NCI-H345 (cell line): ENCODE measurements around the gene DIAPH1.

Source experiments
- DNase-seq: peaks from one replicate; lab custom pipeline; 2025; lab: John Stamatoyannopoulos, UW

Gene DIAPH1

DNA sequence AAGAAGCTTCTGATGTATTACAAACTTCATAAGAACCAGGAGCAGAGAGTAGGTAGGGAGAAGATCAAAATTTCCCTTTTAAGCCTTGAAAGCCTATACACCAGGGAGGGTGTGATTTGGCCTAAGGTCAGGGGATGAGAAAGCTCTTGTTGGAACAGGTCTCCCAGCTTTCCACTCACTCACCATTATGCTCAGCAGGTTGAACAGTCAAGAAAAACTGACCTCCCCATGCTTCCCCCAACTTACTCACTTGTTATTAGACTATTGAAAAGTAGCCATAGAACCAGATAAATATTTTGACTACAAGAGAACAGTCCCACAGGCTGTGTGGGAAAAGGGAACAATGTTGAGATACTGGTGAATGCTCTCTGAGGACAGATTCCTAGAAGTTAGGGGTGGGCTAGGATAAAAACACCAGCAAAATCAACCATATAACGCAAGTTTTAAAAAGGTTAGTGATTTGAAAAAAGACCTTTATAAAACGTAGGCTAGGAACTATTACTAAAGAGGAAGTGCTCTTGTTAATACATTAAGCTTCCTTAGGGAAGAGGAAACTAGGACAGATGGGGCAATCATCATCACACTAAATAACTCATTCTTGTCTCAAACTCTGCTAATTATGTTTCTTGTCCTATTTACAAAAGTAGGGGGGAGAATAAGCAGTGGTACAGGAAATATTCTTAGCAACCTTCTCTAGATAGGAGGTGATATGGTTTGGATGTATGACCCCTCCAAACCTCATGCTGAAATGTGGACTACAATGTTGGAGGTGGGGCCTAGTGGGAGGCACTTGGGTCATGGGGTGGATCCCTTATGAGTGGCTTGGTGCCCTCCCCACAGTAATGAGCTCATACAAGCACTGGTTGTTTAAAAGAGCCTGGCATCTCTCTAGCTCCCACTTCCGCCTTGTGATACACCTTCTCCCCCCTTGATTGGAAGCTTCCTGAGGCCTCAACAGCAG, 98.9 kb downstream of the DIAPH1 start:
- no peak for DNase-seq

DNA sequence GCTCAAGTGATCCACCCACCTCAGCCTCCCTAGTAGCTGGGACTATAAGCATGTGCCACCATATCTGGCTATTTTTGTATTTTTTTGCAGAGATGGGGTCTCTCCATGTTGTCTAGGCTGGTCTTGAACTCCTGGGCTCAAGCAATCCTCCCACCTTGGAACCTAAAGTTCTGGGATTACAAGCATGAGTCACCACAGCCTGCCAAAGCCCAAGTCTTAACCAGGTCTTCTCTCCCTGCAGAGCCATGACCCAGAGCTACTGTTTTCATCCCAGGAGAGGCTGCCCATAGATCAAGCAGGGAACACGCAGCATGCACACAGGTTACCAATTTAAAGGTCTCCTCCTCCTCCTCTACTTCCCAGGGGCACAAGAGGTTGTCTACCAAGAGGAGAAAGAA, 100.2 kb downstream of the DIAPH1 start:
- no peak for DNase-seq

DNA sequence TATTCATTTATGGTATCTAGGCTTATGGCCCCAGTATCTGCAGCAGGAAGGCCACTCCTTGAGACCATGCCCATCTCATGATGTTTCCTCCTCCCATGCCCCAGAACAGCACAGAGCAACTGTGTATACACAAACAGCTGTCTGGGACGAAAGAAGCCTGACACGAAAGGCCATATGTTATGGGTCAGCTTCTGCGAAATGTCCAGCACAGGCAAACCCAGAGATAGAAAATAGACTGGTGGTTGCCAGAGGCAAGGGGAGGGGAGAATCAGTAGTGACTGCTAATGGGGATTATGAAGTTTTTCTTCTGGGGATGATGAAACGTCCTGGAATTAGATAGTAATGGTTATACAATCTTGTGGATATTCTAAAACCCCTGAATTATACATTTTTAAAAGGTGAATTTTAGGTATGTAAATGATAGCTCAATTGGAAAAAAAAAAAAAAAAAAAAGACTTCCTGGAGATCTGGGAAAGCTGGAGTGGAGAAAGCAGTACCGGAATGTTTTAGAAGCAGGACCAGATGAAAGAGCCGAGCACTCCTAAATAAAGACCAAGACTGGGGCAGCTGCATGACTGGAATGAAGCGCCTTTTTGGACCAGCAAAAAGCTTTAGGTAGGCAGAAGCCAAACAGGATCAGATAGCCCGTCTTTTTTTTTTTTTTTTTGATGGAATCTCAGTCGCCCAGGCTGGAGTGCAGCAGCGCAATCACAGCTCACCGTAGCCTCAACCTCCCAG, 100.8 kb downstream of the DIAPH1 start:
- DNase-seq: no peak

DNA sequence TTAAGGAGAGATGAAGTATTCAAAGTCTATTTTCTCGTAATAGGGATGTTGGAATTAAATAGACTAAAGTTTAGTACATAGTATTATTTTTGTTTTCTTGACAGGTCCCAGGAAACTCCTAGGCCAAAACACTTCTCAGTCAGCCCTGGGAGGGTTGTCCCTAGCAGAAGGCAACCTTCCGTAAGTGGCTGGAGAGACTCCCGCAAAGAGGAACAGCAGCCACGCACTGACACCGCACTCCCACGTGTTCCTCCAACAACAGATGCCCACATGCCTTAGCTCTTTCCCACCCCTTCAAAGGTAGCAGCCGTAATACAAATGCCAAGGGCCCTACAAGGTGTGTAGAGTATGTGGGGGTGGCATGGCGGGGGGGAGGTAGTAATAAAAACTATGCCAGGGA, 101.5 kb downstream of the DIAPH1 start:
- no peak for DNase-seq

DNA sequence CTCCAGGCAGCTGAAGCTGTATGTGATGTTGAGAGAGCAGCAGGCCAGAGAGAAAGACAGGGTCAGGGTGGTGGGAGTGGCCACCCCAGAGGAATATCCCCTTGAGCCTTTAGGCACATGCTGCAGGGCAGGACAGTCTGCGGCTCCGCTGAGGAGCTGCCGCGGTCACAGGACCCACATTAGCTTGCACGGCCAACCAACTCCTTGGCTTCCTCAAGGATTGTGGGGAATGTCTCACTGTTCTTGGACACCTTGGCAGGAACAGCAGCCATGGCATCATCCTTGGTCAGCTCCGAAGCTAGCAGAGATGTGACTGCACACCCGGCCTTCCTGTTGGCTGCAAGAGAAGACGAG, 102.2 kb downstream of the DIAPH1 start:
- no peak for DNase-seq

DNA sequence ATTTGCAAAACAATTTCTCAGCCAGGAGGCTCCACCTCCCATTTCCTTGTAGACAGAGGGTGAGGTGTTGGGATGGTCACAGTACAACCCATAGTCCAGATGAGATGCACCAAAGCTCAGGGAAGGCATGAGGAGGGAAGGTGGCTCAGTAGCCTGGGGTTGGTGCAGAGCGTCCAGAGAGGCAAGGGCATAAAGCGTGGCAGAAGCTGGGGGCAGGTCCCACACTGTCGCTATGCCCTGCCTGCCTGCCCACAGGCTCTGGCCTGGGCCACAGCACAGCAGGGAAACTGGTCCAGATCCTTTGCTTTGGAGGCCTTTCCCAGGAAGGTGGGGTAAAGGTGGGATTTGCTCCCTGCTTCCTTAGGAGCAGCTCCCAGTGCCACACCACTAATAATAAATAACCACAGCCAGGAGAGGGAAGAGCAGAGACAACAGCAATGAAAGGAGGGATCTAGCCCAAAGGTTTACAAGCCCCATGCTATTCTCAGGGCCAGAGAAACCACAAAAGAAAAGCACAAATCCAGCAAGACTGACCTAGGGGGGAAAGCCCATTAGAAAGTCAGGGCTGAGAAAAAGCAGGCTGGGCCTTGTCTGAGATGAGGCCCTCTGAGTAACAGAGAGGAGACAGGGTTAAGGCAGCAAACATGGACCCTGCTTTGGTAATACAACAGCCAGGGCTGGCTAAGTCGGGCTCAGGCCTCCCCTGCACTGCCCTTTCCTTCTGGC, 102.7 kb downstream of the DIAPH1 start:
- no peak for DNase-seq

DNA sequence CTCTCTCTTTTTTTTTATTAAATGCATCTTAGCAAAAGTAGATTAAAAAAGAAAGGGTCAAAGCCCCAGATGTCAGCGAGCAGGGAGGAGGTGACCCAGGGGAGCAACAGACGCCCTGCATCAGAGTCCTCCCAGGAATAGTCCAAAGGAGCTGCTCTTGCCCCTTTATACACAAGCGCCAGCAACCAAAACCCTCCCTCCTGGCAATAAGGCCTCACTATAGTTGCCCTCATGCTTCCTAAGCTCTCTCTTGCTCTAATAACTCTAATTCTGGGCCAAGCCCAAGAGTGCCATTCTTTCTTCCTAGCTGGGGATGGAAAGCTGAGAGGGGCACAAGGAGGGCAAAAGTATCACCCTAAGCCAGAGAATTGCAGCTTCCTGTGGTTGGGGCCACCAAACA, 103.7 kb downstream of the DIAPH1 start:
- no peak for DNase-seq

DNA sequence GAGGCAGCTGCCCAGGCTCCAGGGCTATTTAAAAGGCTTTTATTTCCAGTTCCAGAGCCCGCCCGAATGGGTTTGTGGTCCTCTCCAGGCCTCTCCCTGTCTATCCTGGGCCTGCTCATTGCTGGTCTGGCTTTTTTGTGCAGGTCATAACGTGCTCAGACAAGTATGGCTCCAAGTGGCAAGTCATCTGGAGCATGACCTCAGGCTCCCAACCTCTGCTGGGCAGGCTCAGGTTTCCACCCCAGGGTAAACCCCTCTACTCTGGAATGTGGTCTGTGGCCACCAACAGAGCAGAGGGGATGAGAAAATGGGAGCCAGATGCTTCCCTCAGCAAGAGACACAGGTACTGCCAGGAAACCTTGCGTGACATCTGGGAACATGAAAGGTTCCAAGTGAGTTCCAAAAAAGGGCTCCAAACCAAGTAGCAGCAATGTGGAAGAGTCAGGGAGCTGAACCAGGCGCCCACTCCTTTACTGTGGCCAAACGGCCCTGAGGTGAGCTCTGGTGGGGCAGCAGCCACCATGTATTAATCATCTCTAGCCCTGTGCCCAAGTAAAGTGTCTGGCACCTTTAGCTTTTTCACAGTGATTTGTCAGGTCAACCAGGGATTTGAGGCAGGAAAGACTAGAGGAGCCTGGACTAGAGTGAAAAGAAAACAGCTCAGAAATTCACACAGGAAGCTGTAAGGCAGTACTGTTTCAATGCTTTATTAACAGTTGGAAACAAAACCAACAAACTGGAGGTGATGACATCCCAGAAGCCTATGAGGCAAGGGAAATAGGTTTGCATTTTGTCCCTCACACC, 104.3 kb downstream of the DIAPH1 start:
- DNase-seq: no peak

DNA sequence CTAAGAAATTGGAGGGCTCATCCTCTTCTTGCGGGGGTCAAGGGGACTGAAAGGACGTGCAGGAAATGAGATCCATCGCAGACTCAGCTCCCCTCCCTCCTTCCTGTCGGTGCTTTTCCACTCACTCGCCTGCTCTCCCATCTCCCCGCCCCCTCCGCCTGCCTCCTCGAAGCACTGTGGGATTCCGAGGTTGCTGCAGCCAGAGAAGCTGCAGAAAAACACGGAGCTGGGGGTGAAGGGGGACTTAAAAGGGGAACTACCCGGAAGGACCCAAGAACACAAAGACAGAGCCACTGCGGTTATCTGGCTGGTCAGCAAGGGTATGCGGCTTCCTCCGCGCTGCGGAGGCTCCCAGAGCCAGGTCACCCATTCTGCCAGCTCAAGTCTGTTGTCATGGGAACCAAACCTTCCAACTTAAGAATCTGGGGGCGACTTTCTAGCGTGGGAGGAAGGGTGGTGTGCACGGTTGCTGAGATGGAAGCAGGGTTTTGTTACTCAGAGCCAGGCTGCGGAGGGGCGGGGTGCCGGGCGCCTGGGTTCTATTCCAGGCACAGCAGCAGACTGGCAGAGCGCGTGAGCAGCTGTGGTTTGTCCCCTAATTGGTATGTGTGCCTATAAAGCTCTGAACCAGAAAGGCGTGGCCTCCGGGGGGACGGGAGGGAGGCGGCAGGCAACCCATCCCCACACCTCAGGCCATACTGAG, 105.0 kb downstream of the DIAPH1 start:
- DNase-seq: no peak

DNA sequence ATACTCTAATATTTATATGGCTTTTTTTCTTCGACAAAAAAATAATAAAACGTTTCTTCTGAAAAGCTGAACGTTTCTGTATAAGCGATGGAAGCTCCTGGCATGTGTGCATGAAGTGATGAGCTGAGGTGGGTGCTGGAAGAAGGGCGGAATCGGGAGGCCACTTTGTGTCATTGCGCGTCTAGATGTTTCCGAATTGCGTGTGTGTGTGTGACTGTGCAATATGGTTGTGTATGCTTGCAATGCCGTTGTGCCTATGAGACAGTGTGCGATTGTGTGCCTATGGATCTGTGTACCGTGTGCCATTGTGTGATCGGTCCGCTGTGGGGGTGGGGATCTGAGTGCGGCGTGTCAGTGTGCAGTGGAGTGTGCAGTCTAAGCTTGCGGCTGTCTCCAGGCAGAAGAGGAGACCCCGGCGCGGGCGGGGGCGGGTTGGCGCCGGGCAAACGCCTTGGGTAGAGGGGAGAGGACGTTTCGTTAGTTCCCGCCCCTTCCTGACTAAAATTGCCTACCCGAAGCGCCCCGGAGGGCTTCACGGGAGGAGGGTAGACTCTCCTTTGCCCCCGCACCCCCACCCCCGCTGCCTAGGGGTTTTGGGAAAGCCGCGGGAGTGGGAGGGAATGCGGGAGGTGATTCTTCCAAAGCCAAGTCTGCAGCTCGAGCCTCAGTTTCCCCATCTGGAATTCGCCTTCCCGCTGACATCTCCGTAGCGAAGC, 105.7 kb downstream of the DIAPH1 start:
- no peak for DNase-seq

DNA sequence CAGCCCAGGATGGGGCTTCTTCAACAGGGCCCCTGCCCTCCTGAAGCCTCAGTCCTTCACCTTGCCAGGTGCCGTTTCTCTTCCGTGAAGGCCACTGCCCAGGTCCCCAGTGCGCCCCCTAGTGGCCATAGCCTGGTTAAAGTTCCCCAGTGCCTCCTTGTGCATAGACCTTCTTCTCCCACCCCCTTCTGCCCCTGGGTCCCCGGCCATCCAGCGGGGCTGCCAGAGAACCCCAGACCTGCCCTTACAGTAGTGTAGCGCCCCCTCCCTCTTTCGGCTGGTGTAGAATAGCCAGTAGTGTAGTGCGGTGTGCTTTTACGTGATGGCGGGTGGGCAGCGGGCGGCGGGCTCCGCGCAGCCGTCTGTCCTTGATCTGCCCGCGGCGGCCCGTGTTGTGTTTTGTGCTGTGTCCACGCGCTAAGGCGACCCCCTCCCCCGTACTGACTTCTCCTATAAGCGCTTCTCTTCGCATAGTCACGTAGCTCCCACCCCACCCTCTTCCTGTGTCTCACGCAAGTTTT, 106.3 kb downstream of the DIAPH1 start:
- DNase-seq: peak; percentile 69

DNA sequence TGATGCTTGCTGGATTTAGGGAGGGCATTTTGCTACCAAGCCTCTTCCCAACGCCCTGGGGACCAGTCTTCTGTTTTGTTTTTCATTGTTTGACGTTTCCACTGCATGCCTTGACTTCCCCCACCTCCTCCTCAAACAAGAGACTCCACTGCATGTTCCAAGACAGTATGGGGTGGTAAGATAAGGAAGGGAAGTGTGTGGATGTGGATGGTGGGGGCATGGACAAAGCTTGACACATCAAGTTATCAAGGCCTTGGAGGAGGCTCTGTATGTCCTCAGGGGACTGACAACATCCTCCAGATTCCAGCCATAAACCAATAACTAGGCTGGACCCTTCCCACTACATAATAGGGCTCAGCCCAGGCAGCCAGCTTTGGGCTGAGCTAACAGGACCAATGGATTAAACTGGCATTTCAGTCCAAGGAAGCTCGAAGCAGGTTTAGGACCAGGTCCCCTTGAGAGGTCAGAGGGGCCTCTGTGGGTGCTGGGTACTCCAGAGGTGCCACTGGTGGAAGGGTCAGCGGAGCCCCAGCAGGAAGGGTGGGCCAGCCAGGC, 107.0 kb downstream of the DIAPH1 start:
- DNase-seq: no peak

DNA sequence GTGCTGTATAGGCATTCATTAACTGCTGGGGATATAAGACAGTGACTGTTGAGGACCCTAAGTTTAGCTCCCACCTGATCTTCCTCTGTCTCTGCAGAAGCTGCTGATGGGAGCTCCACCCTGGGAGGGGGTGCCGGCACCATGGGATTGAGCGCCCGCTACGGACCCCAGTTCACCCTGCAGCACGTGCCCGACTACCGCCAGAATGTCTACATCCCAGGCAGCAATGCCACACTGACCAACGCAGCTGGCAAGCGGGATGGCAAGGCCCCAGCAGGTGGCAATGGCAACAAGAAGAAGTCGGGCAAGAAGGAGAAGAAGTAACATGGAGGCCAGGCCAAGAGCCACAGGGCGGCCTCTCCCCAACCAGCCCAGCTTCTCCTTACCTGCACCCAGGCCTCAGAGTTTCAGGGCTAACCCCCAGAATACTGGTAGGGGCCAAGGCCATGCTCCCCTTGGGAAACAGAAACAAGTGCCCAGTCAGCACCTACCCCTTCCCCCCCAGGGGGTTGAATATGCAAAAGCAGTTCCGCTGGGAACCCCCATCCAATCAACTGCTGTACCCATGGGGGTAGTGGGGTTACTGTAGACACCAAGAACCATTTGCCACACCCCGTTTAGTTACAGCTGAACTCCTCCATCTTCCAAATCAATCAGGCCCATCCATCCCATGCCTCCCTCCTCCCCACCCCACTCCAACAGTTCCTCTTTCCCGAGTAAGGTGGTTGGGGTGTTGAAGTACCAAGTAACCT, 107.8 kb downstream of the DIAPH1 start:
- no peak for DNase-seq

DNA sequence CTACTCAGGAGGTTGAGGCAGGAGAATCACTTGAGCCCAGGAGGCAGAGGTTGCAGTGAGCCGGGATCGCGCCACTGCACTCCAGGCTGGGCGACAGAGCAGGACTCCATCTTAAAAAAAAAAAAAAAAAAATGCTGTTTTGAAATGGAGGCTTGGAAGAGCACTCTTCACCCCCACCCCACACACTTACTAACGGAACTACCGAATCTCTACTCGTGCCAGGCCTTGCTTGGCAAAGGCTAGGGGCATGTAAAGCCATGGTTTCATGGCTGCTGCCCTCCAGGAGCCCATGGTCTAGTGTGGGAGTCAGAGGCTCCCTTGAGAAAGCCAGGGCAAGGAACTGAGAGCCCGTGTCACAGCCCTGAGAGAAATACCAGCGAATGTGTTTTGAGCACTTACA, 108.6 kb downstream of the DIAPH1 start:
- DNase-seq: no peak

DNA sequence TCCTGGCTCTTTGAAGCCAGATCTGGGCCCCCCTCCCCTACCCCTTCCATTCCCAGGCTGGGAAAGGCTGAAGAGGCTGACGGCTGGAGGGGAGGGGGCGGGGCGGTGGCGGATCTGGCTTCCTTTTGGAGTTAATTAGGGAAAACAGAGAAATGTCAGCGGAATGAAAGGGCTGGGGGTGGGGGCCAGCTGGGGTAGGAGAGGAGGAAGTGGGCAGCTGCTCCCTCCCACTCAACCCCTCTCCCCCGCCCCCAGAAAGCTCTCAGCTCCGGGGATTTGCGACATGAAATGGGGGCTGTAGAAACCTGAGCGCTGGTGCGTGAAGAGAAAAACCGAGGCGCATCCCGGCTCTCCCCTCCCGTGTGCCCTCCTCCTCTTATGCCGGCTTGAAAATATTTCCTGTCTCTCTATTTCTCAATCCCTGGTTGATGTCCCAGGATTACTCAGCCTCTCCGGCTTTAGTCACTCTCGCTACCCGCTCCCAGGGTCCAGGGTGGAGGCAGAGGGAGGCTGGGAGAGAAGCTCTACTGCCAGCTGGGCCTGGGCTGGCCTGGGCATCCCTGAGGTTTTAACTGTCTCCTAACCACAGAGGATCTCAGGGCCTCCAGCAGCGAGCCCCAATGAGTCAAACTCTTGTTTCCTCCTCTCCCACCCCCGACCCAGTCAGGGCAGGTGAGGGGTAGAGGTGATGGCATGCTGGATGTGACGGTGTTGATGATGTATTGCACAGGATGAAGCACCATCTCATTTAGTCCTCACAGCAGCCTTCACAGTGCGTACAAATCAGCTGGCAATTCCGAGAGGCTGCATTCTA, 109.8 kb downstream of the DIAPH1 start:
- DNase-seq: no peak

DNA sequence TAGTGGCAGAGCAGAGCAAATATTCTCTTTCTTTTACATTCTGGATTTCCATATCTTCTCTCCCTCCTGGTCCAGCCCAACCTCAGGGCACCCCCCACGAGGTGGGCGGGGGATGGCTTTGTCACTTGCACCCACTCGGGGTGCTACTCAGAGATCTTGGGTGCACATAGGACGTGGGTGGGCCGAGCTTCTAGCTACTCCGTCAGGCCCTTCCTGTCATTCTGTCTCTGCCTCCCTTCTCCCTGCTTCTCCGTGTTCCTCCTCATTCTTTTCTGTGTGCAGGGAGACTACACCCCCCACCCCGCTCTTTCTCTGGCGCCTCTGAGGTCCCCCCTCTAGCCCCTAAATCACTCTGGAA, 110.4 kb downstream of the DIAPH1 start:
- DNase-seq: no peak

DNA sequence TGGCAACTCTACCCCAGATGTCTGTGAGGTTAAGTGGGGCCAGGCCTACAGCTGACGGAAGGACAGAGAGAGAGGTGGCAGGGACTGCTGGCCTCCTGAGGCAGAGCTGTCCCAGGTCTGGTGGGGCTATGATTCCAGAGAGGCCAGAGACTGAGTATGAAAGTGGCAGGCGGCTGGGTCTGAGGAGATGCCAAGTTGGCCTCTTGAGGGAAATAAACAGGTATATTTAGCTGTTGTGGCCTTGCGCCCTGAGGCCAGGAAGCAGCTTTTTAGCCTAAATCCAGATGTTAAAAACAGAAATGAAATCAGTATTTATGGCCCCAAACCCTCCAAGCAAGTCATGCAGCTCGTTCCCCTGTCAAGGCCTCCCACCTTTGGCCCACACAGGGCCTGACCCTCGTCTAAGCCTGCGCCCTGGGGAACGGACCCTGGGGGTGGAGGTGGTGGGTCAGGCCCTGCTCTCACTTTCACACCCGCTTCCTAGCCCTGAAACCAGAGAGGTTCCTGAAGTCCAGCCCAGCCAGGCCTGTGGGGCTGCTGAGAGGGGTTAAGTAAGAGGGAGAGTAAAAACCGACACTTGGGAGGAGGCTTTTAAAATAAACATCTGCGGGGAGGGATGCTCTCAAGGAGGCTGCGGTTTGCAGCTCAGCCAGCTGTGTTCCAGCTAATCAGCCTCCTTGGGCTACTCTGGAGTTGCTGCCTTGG, 111.3 kb downstream of the DIAPH1 start:
- no peak for DNase-seq
